ENCODE results near the gene VIPR2.
"Not testable (repeated sequence)": the region's sequence is repeated elsewhere in the genome, so short reads cannot be mapped to it uniquely, and the experiment has no call there.

The VIPR2 gene

DNA sequence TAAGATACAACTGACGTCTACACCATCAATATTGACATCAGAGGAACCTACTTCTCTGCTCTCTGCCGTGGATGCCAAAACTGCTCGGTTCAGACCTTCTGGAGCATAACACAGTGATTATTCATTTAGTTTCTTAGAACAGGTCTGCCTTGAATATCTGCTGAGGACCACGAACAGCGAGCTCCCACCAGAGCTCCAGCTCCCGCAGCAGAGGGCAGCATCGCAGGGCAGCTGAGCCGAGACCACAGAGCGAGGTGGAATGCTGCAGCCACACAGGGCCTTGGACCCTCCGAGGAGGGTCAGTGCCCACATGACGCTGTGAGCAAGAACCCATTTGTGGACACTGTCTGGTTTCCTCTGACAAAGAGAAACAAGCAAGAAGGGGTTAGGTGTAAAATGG, 6.8 kb downstream of the VIPR2 start:
- DNase-seq, result no peak

- no peak for DNase-seq
Observed at GRCh38 chr7:159136846-159137245, 7.8 kb downstream of the VIPR2 start.

GRCh38 chr7:159136442-159136841, 8.2 kb downstream of the VIPR2 start:
- DNase-seq, result no peak

GRCh38 chr7:159136013-159136412, 8.7 kb downstream of the VIPR2 start:
- no peak for DNase-seq

- DNase-seq, result not testable (repeated sequence)
Observed at GRCh38 chr7:159132670-159133443, 11.8 kb downstream of the VIPR2 start.

GRCh38 chr7:159130820-159131219, 13.8 kb downstream of the VIPR2 start:
- DNase-seq, result no peak

GRCh38 chr7:159130199-159130775, 14.4 kb downstream of the VIPR2 start:
- no peak for DNase-seq

DNA sequence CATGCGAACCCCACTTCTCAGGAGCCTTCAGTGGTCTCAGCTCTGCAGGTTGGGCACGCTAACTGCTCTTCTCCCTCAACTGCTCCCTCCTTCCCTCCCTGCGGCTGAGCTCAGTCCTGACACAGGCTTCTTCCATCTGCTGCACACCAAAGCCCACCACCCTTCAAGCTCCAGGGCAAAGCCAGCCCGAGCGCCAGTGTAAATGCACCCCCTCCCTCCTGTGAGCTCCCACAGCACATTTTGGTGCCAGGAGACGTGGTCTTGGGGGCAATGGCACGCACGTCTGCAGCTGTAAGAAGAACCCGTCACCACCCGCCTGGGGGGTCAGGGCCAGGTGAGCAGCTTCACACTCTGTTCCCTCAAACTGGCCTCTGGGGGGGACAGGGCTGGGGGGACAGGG, 15.9 kb downstream of the VIPR2 start:
- DNase-seq, result no peak

DNA sequence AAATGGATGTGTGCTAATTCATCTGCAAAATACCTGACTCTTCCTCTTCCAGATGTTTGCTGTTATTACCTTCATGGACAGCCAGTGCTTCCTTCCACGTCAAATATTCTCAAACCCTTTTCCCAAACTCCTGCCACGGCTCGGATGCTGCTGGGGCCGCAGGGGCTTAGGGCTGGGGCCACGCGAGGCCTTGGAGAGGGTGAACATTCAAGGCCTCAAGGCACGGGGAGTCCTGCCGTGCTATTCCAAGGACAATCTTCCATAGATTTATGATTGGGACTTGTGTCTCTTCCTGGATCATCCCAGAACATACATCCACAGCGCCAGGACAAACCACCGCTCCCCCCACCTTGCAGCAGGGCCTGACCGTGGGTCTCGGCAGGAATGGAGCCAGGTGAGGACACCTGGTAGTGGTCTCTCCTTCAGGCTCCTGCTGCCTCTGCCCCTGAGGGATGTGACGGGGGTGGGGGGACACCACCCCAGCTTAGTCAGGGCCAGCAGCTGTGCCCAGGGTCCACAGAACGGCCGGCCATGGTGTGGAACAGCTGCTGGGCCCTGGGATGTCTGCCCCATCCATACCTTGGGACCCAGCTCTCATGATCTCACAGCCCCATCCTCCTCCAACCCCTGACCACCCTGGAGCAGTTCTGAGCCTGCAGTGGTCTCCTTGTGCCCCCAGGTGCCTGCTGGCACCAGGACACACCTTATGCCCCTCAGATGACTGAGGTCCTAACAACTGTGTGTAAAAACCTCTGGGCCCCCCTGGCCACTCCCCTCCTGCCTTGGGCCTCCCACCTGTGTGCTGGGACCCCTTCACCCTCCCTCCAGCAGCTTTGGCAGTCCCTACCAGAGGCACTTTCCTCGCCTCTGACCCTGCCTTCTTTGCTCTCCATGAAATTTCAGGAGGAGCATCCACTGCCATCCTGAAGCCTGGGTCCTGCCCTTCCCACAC, 16.7 kb downstream of the VIPR2 start:
- DNase-seq, result no peak

- DNase-seq, result no peak
Observed at GRCh38 chr7:159126311-159127260, 18.1 kb downstream of the VIPR2 start.

GRCh38 chr7:159125955-159126270, 18.8 kb downstream of the VIPR2 start:
- DNase-seq, result no peak

DNA sequence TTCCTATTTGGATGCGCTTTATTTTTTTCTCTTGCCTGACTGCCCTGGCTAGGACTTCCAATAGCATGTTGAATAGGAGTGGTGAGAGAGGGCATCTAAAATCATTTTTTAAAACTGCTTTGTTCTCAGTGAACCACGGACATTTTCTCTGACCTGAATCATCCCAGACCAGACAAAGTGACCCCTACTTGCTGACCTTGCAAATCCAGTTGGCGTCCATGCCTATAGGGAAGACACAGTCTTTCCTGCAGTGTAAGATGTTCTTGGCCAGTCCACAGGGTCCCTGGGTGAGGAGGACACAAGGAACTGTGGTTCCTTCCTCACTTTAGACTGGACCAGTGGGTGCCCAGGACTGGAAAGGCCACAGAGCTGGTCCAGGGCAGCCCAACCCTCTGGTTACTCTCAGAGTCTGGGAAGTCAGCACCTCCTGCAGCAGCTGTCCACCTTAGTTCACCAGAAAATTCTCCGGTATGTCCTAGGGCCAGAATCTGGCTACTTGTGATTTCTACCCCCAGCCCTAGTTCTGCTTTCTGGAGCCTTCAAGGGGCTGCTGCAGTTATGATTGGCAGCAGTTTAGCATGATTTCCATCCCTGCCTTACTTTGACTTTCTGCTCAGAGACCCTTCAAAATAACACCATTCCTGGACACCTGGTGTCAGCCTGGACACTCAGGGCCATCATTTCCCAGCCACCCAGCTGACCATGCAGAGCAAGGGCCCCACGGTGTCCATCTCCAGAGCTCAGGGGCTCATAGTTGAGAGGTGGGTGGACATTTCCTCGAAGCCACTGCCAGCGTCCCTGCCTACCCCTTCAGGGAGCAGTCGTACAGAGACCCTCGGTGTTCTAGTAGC, 19.3 kb downstream of the VIPR2 start:
- no peak for DNase-seq

- not testable (repeated sequence) for DNase-seq
Observed at GRCh38 chr7:159123793-159124192, 20.9 kb downstream of the VIPR2 start.

- not testable (repeated sequence) for DNase-seq
Observed at GRCh38 chr7:159123294-159123693, 21.4 kb downstream of the VIPR2 start.

DNA sequence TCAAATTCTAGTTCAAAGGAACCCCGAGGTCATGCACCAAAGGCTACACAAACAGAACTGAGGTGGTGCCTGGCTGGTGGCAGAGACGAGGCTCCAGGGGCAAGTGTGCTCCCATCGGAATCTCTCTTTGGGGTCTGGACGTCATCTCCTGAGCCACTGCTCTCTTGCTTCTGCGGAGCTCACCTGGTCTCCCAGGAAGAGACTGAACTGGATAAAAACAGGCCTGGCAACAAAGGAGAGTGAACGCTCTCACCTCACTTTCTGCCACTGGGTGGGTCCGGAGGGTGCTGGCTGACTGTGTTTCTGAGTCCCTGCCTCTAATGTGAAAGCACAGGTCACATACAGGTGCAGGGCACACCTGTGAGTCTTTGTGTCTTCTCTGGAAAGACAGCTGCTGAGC, 22.4 kb downstream of the VIPR2 start:
- no peak for DNase-seq

GRCh38 chr7:159121476-159121875, 23.2 kb downstream of the VIPR2 start:
- no peak for DNase-seq

- DNase-seq, result no peak
Observed at GRCh38 chr7:159121068-159121467, 23.6 kb downstream of the VIPR2 start.

- DNase-seq, result peak in 1 of 2 experiments; percentile 10
Observed at GRCh38 chr7:159120540-159120919, 24.1 kb downstream of the VIPR2 start.

GRCh38 chr7:159119851-159120539, 24.7 kb downstream of the VIPR2 start:
- DNase-seq, result no peak

DNA sequence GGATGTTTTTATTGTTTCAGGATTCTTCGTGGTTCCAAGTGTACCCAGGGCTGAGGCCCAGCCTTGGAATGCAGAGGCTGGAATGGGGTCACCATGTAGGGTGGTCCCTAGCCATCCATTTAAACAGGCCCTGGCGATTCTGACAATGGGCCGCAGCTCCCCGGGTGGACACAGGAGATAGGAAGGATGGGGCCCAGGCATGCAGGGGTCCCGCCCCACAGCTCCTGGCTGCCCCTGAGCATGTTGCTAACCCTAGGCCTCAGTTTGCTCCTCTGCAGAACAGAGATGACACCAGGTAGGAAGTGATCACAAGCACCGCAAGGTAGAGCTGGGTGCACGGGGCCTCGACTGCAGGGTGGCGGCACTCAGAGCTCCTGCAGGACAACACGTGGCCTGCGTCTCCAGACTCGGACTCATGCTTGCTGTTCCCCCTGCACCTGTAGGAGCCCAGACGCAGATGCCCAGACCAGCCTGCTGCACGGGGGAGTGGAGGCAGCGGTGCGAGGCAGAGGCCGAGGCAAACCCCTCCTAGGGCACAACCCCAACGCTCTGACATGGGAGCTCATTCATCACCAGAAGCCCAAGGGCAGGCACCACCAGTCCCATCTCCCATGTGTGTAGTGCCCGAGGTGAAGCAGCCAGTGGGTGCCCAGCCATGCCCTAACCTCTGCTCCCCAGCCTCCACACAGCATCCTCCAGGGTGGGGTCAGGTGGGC, 25.5 kb downstream of the VIPR2 start:
- DNase-seq, result no peak

Data from SHP77 (cell line).